HepG2 (cell line): ENCODE measurements around the gene NDUFB10. TPM values are rescaled to one million over a fixed set of nuclear protein-coding genes. Genes with fewer than 3 reads are reported as not detected.

Source experiments
- ADNP ChIP-seq: sonication (generic); formaldehyde crosslinking; IDR thresholded peaks from 2 replicates; pipeline ENCODE4 v1.4.0; 2020; ENCODE audit warnings: missing genetic modification reagents
- CC2D1A ChIP-seq: sonication (generic); formaldehyde crosslinking; IDR thresholded peaks from 2 replicates; pipeline ENCODE4 v1.8.1; 2023; ENCODE audit warnings: mild to moderate bottlenecking, missing genetic modification reagents
- CHD2 ChIP-seq: IDR thresholded peaks from 2 replicates; pipeline ENCODE4 v1.6.1; 2011; ENCODE audit warnings: low read depth, low read length, improper control_type of control experiment
- GATA4 ChIP-seq: sonication (generic); IDR thresholded peaks from 2 replicates; pipeline ENCODE4 v1.6.1; 2016; ENCODE audit warnings: antibody characterized with exemption, low read depth, borderline replicate concordance
- HNRNPLL ChIP-seq: fragments of 200-400 bp; formaldehyde crosslinking; IDR thresholded peaks from 2 replicates; pipeline ENCODE4 v1.6.1; 2017; ENCODE audit warnings: mild to moderate bottlenecking, low read depth, low read length; ENCODE audit not compliant: poor library complexity, severe bottlenecking
- HNRNPUL1 ChIP-seq: fragments of 200-400 bp; formaldehyde crosslinking; IDR thresholded peaks from 2 replicates; pipeline ENCODE4 v1.6.1; 2017; ENCODE audit warnings: low read depth, mild to moderate bottlenecking, low read length, moderate library complexity
- KAT2B ChIP-seq: fragments of 150-350 bp; IDR thresholded peaks from 2 replicates; pipeline ENCODE4 v1.6.1; 2014; ENCODE audit warnings: low read depth, low read length, borderline replicate concordance
- KDM4B ChIP-seq: sonication (generic); formaldehyde crosslinking; IDR thresholded peaks from 2 replicates; pipeline ENCODE4 v1.4.0; 2020; ENCODE audit warnings: missing genetic modification reagents
- MBD4 ChIP-seq: IDR thresholded peaks from 2 replicates; pipeline ENCODE4 v1.6.1; 2012; ENCODE audit warnings: low read length, inconsistent platforms, borderline replicate concordance
- MEF2D ChIP-seq: sonication (generic); formaldehyde crosslinking; IDR thresholded peaks from 2 replicates; pipeline ENCODE4 v1.5.1; 2020; ENCODE audit warnings: mild to moderate bottlenecking, missing genetic modification reagents
- MIXL1 ChIP-seq: IDR thresholded peaks from 2 replicates; pipeline ENCODE4 v1.6.1; 2016
- MLLT10 ChIP-seq: sonication (generic); formaldehyde crosslinking; IDR thresholded peaks from 2 replicates; pipeline ENCODE4 v1.4.0; 2020; ENCODE audit warnings: missing genetic modification reagents
- PHF21A ChIP-seq: sonication (generic); formaldehyde crosslinking; IDR thresholded peaks from 2 replicates; pipeline ENCODE4 v1.5.0; 2020; ENCODE audit warnings: mild to moderate bottlenecking, missing genetic modification reagents
- PITX1 ChIP-seq: sonication (generic); formaldehyde crosslinking; IDR thresholded peaks from 2 replicates; pipeline ENCODE4 v1.5.1; 2020; ENCODE audit warnings: mild to moderate bottlenecking, missing genetic modification reagents
- PLRG1 ChIP-seq: fragments of 450-650 bp; conservative IDR thresholded peaks from 2 replicates; pipeline ENCODE4 v1.6.1; 2016
- POGZ ChIP-seq: sonication (generic); formaldehyde crosslinking; IDR thresholded peaks from 2 replicates; pipeline ENCODE4 v1.4.0; 2020; ENCODE audit warnings: mild to moderate bottlenecking, missing genetic modification reagents
- POLR2AphosphoS5 ChIP-seq: IDR thresholded peaks from 2 replicates; pipeline ENCODE4 v1.6.1; 2012; ENCODE audit warnings: low read depth, low read length
- RORA ChIP-seq: sonication (generic); formaldehyde crosslinking; IDR thresholded peaks from 2 replicates; pipeline ENCODE4 v1.5.0; 2020; ENCODE audit warnings: mild to moderate bottlenecking, missing genetic modification reagents, moderate library complexity
- TAF1 ChIP-seq: sonication (generic); formaldehyde crosslinking; IDR thresholded peaks from 2 replicates; pipeline ENCODE4 v1.4.0; 2020; ENCODE audit warnings: missing genetic modification reagents
- TEAD3 ChIP-seq: optimal IDR thresholded peaks from 2 replicates; pipeline ENCODE3; 2016; ENCODE audit warnings: borderline replicate concordance
- ZFP41 ChIP-seq: sonication (generic); formaldehyde crosslinking; IDR thresholded peaks from 2 replicates; pipeline ENCODE4 v1.4.0; 2020; ENCODE audit warnings: mild to moderate bottlenecking, missing genetic modification reagents, borderline replicate concordance
- ZNF235 ChIP-seq: sonication (generic); formaldehyde crosslinking; IDR thresholded peaks from 2 replicates; pipeline ENCODE4 v1.8.1; 2023; ENCODE audit warnings: mild to moderate bottlenecking, missing genetic modification reagents, borderline replicate concordance
- ZNF274 ChIP-seq: sonication (generic); formaldehyde crosslinking; IDR thresholded peaks from 2 replicates; pipeline ENCODE4 v1.5.1; 2020; ENCODE audit warnings: mild to moderate bottlenecking, missing genetic modification reagents
- ZNF724P ChIP-seq: sonication (generic); formaldehyde crosslinking; IDR thresholded peaks from 2 replicates; pipeline ENCODE4 v1.8.0; 2022; ENCODE audit warnings: missing genetic modification reagents, borderline replicate concordance
- polyA plus RNA-seq, 8 experiments: library from polyadenylated mRNA; depleted of rRNA in 3 of 8; stranded (reverse) in 7 of 8; unstranded in 1 of 8; fragments of >200 nt; fragmentation: Illumina TruSeq in 4 of 8; extraction: Trizol in 4 of 8; gene quantifications; 2 replicates each; pipeline versions ENCODE4 v1.2.1 to v1.2.3, GENCODE V29; 2011 to 2016; ENCODE audit warnings: low read depth in 4 of 8, missing spikeins in 1 of 8, mixed read lengths in 1 of 8; ENCODE audit not compliant: insufficient read depth in 1 of 8
- total RNA-seq, 5 experiments: library from RNA; depleted of rRNA; stranded (reverse); fragments of >200 nt; fragmentation: Illumina TruSeq; extraction: Trizol; gene quantifications; 2 replicates each; pipeline ENCODE4 v1.2.3, GENCODE V29; 2016; ENCODE audit warnings: low read depth in 1 of 5
- TF ChIP-seq, protein P1 (sequence below): sonication (generic); formaldehyde crosslinking; IDR thresholded peaks from 2 replicates; pipeline ENCODE4 v1.5.1; 2020; ENCODE audit warnings: mild to moderate bottlenecking, missing genetic modification reagents
- TF ChIP-seq, protein P2 (sequence below): sonication (generic); formaldehyde crosslinking; IDR thresholded peaks from 2 replicates; pipeline ENCODE4 v1.5.0; 2020; ENCODE audit warnings: mild to moderate bottlenecking, low read depth, missing genetic modification reagents, borderline replicate concordance
- TF ChIP-seq, protein P3 (sequence below): IDR thresholded peaks from 2 replicates; pipeline ENCODE4 v1.6.1; 2016
- TF ChIP-seq, protein P4 (sequence below): IDR thresholded peaks from 2 replicates; pipeline ENCODE4 v1.6.1; 2016; ENCODE audit warnings: low read depth, control low read depth

The NDUFB10 gene
- total and polyA plus RNA-seq, 2 of the 13 experiments (the other 11 are each of a cell fraction or from before 2014, with no cell fraction given), result 68.6 to 157 TPM

DNA sequence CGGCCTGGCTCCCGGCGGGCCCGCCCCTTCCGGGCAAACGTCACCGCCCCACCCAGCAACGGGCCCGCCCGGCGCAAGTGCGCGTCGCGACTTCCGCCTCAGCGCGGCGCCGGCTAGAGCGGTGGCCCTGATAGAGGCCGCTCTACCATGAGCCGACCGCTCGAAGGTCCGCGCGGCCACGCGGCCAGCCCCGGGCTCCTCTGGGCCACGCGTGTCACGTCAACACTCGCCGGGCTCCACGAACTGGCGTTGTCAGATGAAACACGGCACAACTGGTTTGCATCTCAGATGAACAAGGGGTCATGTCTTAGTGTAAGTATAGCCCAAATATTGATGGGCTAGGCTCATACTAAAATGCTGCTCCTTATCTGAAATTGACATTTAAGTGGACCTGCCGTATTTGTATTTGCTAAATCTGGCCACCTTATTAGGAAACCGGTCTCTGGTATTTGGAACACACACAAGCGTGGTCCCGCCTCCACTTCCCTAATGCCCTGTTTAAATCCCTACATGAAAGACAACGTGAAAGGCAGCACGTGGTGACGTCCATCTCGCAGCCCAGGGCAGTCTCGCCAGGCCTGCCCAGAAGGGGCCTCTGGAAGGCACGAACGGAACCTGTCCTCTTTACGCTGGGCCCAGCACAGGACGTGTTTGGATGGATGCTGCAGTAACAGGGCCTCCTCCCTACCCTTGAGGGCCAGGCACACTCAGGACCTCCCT, 50.6 kb downstream of the NDUFB10 start, which contains the start of gene ZNF598 (continued):
- no peak for TF ChIP-seq ZNF724P
- TF ChIP-seq MLLT10 (CRISPR knock-in tag), result no peak
- TF ChIP-seq POGZ (CRISPR knock-in tag), result peak; percentile 44; the same call in 1 of the 2 replicates
- no peak for TF ChIP-seq HNRNPUL1
- peak; percentile 52 for TF ChIP-seq MEF2D (CRISPR knock-in tag)
- TF ChIP-seq ZNF274 (CRISPR knock-in tag), result peak; percentile 81
- peak; percentile 11; the same call in 1 of the 2 replicates for TF ChIP-seq PITX1 (CRISPR knock-in tag)
- TF ChIP-seq CHD2, result no peak
- no peak for TF ChIP-seq MBD4
- TF ChIP-seq POLR2AphosphoS5, result peak; percentile 44
- no peak for TF ChIP-seq RORA (CRISPR knock-in tag)
- TF ChIP-seq CC2D1A, result no peak
- TF ChIP-seq ADNP (CRISPR knock-in tag), result no peak
- TF ChIP-seq KDM4B (CRISPR knock-in tag), result peak; percentile 33; the same call in 1 of the 2 replicates
- TF ChIP-seq, protein P1, sequence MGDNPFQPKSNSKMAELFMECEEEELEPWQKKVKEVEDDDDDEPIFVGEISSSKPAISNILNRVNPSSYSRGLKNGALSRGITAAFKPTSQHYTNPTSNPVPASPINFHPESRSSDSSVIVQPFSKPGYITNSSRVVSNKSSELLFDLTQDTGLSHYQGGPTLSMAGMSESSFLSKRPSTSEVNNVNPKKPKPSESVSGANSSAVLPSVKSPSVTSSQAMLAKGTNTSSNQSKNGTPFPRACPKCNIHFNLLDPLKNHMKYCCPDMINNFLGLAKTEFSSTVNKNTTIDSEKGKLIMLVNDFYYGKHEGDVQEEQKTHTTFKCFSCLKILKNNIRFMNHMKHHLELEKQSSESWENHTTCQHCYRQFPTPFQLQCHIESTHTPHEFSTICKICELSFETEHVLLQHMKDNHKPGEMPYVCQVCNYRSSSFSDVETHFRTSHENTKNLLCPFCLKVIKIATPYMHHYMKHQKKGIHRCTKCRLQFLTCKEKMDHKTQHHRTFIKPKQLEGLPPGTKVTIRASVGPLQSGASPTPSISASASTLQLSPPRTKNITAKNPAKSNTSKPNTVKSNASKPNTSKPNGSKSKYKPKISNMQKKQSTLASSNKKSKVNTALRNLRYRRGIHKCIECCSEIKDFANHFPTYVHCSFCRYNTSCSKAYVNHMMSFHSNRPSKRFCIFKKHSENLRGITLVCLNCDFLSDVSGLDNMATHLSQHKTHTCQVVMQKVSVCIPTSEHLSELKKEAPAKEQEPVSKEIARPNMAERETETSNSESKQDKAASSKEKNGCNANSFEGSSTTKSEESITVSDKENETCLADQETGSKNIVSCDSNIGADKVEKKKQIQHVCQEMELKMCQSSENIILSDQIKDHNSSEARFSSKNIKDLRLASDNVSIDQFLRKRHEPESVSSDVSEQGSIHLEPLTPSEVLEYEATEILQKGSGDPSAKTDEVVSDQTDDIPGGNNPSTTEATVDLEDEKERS (CRISPR knock-in tag), result peak; percentile 74
- TF ChIP-seq PHF21A, result peak; percentile 55
- TF ChIP-seq, protein P2, sequence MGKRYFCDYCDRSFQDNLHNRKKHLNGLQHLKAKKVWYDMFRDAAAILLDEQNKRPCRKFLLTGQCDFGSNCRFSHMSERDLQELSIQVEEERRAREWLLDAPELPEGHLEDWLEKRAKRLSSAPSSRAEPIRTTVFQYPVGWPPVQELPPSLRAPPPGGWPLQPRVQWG (CRISPR knock-in tag), result no peak
- TF ChIP-seq, protein P3, sequence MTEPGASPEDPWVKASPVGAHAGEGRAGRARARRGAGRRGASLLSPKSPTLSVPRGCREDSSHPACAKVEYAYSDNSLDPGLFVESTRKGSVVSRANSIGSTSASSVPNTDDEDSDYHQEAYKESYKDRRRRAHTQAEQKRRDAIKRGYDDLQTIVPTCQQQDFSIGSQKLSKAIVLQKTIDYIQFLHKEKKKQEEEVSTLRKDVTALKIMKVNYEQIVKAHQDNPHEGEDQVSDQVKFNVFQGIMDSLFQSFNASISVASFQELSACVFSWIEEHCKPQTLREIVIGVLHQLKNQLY (CRISPR knock-in tag), result peak; percentile 6; the same call in 1 of the 2 replicates
- no peak for TF ChIP-seq HNRNPLL
- no peak for TF ChIP-seq GATA4
- peak; percentile 81 for TF ChIP-seq TAF1 (CRISPR knock-in tag)
- no peak for TF ChIP-seq KAT2B
- no peak for TF ChIP-seq TEAD3
- TF ChIP-seq ZNF235 (CRISPR knock-in tag), result no peak
- TF ChIP-seq, protein P4, sequence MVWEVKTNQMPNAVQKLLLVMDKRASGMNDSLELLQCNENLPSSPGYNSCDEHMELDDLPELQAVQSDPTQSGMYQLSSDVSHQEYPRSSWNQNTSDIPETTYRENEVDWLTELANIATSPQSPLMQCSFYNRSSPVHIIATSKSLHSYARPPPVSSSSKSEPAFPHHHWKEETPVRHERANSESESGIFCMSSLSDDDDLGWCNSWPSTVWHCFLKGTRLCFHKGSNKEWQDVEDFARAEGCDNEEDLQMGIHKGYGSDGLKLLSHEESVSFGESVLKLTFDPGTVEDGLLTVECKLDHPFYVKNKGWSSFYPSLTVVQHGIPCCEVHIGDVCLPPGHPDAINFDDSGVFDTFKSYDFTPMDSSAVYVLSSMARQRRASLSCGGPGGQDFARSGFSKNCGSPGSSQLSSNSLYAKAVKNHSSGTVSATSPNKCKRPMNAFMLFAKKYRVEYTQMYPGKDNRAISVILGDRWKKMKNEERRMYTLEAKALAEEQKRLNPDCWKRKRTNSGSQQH, result no peak
- no peak for TF ChIP-seq PLRG1
- TF ChIP-seq ZFP41 (CRISPR knock-in tag), result no peak
- TF ChIP-seq MIXL1, result no peak; the same call in 1 of the 2 replicates
